ENCODE data around the gene CELF5. TPM values are rescaled to one million over a fixed set of nuclear protein-coding genes. Genes with fewer than 3 reads are reported as not detected.
"Not testable (repeated sequence)": the region's sequence is repeated elsewhere in the genome, so short reads cannot be mapped to it uniquely, and the experiment has no call there.

The CELF5 gene
- total RNA-seq, 2 experiments from 2014 or later = 0.13 TPM; not detected in 1

- H3K4me2 ChIP-seq (ENCODE audit: low read length) = no peak overlapping the region
- H3K4me1 ChIP-seq (ENCODE audit: insufficient read depth, low read length, poor library complexity, severe bottlenecking) = no peaks in the 10 kb centered on the region
- H3K4me3 ChIP-seq (ENCODE audit: low read depth, low read length, poor library complexity, severe bottlenecking) = no peak overlapping the region
- H3K9me2 ChIP-seq (ENCODE audit: insufficient read depth, low read length) = no peaks in the 10 kb centered on the region
- CTCF ChIA-PET (ENCODE audit: unreplicated experiment) = no interaction called here
- no peaks in the 10 kb centered on the region for H3K79me2 ChIP-seq (ENCODE audit: insufficient read depth, low read depth, low read length)
- H3K27ac ChIP-seq (ENCODE audit: low read depth, low read length, poor library complexity, severe bottlenecking) = no peak overlapping the region
- no peaks in the 10 kb centered on the region for H3K9me3 ChIP-seq (ENCODE audit: low read length)
- POLR2A ChIA-PET = no interaction called here
- H2AFZ ChIP-seq (ENCODE audit: low read length) = no peak overlapping the region
- H3K36me3 ChIP-seq (ENCODE audit: insufficient read depth, low read length) = peaks cover 60% of the 10 kb centered on the region
- no peaks in the 10 kb centered on the region for H4K20me1 ChIP-seq (ENCODE audit: insufficient read depth, low read length)
- no peak for TF ChIP-seq EZH2phosphoT487 (IDR thresholded peaks at IDR 0.05; ENCODE audit: borderline replicate concordance, low read depth, low read length)
- no peak for TF ChIP-seq CTCF (conservative IDR thresholded peaks at IDR 0.05; ENCODE audit: low read length)
- DNase-seq (ENCODE audit: low spot score) = no peak
- intact Hi-C loops (cut with micrococcal nuclease; ENCODE audit: unreplicated experiment) = no loop called here
- BruUV-seq (replicated peaks) = no TSS peak
Measured at GRCh38 chr19:3201911-3202310, 22.6 kb upstream of the CELF5 start.

GRCh38 chr19:3202346-3202745 lies 22.1 kb upstream of the CELF5 start:
- TF ChIP-seq CTCF (conservative IDR thresholded peaks at IDR 0.05; ENCODE audit: low read length) = no peak
- no peak for TF ChIP-seq EZH2phosphoT487 (IDR thresholded peaks at IDR 0.05; ENCODE audit: borderline replicate concordance, low read depth, low read length)
- Histone ChIP-seq H3K4me2 (ENCODE audit: low read length) (no peak overlapping the region), H2AFZ (ENCODE audit: low read length) (no peak overlapping the region), H3K9me3 (ENCODE audit: low read length) (no peaks in the 10 kb centered on the region), H3K27ac (ENCODE audit: low read depth, low read length, poor library complexity, severe bottlenecking) (no peak overlapping the region), H3K4me1 (ENCODE audit: insufficient read depth, low read length, poor library complexity, severe bottlenecking) (no peaks in the 10 kb centered on the region), H3K79me2 (ENCODE audit: insufficient read depth, low read depth, low read length) (no peaks in the 10 kb centered on the region), H3K36me3 (ENCODE audit: insufficient read depth, low read length) (peaks cover 60% of the 10 kb centered on the region), H3K9me2 (ENCODE audit: insufficient read depth, low read length) (no peaks in the 10 kb centered on the region), H3K4me3 (ENCODE audit: low read depth, low read length, poor library complexity, severe bottlenecking) (no peak overlapping the region), H4K20me1 (ENCODE audit: insufficient read depth, low read length) (no peaks in the 10 kb centered on the region)
- no peak for DNase-seq (ENCODE audit: low spot score)
- intact Hi-C loops (cut with micrococcal nuclease; ENCODE audit: unreplicated experiment) = no loop called here
- CTCF ChIA-PET (ENCODE audit: unreplicated experiment) = no interaction called here
- no TSS peak for BruUV-seq (replicated peaks)
- POLR2A ChIA-PET = no interaction called here

GRCh38 chr19:3202895-3203294 lies 21.6 kb upstream of the CELF5 start:
- H2AFZ ChIP-seq (ENCODE audit: low read length); DNase-seq (ENCODE audit: low spot score); BruUV-seq (replicated peaks); POLR2A ChIA-PET; H3K27ac ChIP-seq (ENCODE audit: low read depth, low read length, poor library complexity, severe bottlenecking); H3K4me1 ChIP-seq (ENCODE audit: insufficient read depth, low read length, poor library complexity, severe bottlenecking); H3K4me2 ChIP-seq (ENCODE audit: low read length); H3K9me2 ChIP-seq (ENCODE audit: insufficient read depth, low read length); CTCF ChIA-PET (ENCODE audit: unreplicated experiment); H3K9me3 ChIP-seq (ENCODE audit: low read length); H4K20me1 ChIP-seq (ENCODE audit: insufficient read depth, low read length); intact Hi-C loops (cut with micrococcal nuclease; ENCODE audit: unreplicated experiment); H3K4me3 ChIP-seq (ENCODE audit: low read depth, low read length, poor library complexity, severe bottlenecking); H3K79me2 ChIP-seq (ENCODE audit: insufficient read depth, low read depth, low read length): not testable (repeated sequence)
- H3K36me3 ChIP-seq (ENCODE audit: insufficient read depth, low read length) = peaks cover 65% of the 10 kb centered on the region

Measured in OCI-LY7 (cell line).